ENCODE results near the gene RSRC2. TPM values are rescaled to one million over a fixed set of nuclear protein-coding genes. Genes with fewer than 3 reads are reported as not detected.

The RSRC2 gene
- total RNA-seq, 1 experiment from 2014 or later = 93.1 TPM

- Mint-ChIP-seq H3K4me1 (no peaks in the 10 kb centered on the region), H3K9me3 (no peaks in the 10 kb centered on the region), H3K4me3 (no peak overlapping the region), H3K27me3 (ENCODE audit: low read depth) (no peaks in the 10 kb centered on the region), H3K36me3 (peaks cover 56% of the 10 kb centered on the region), H3K27ac (no peak overlapping the region; the same call in 1 of the 2 replicates)
- no peak for ATAC-seq
- CTCF ChIA-PET = interaction anchor here (0.6 to 5.2 kb wide), 2 partner anchors 74 to 301 kb away, joined by 3 to 126 read pairs; no protein-coding TSS in a partner anchor
- DNase-seq (ENCODE audit: low spot score) = no peak
- POLR2A ChIA-PET = no interaction called here
- TF ChIP-seq ETV6 (CRISPR knock-in tag; IDR thresholded peaks at IDR 0.05) (no peak), CREM (CRISPR knock-in tag; IDR thresholded peaks at IDR 0.05) (no peak), ATF6 (CRISPR knock-in tag; IDR thresholded peaks at IDR 0.05) (no peak), EMX1 (CRISPR knock-in tag; IDR thresholded peaks at IDR 0.05) (no peak), ZNF423 (CRISPR knock-in tag; IDR thresholded peaks at IDR 0.05) (no peak), GRHL2 (CRISPR knock-in tag; IDR thresholded peaks at IDR 0.05; ENCODE audit: insufficient replicate concordance, severe bottlenecking) (no peak), ATF3 (CRISPR knock-in tag; conservative IDR thresholded peaks at IDR 0.05) (no peak), ESRRA (CRISPR knock-in tag; IDR thresholded peaks at IDR 0.05; ENCODE audit: borderline replicate concordance) (no peak), PRDM15 (CRISPR knock-in tag; IDR thresholded peaks at IDR 0.05) (no peak), TEAD1 (CRISPR knock-in tag; IDR thresholded peaks at IDR 0.05) (no peak), ZBTB43 (CRISPR knock-in tag; IDR thresholded peaks at IDR 0.05) (no peak), FOXP4 (CRISPR knock-in tag; IDR thresholded peaks at IDR 0.05) (no peak), MXD4 (CRISPR knock-in tag; IDR thresholded peaks at IDR 0.05; ENCODE audit: borderline replicate concordance) (no peak), USF1 (CRISPR knock-in tag; IDR thresholded peaks at IDR 0.05) (no peak), NR3C1 (CRISPR knock-in tag; conservative IDR thresholded peaks at IDR 0.05; ENCODE audit: low read depth) (no peak), JAZF1 (CRISPR knock-in tag; IDR thresholded peaks at IDR 0.05) (no peak), E2F1 (CRISPR knock-in tag; IDR thresholded peaks at IDR 0.05) (no peak), ZSCAN18 (CRISPR knock-in tag; IDR thresholded peaks at IDR 0.05) (no peak), FOXP1 (CRISPR knock-in tag; IDR thresholded peaks at IDR 0.05; ENCODE audit: borderline replicate concordance) (no peak)
These were observed 52.4 kb downstream of the RSRC2 start for GRCh38 chr12:122474324-122474716.
